SKM-1 (cell line): ENCODE data around the gene ACAD10.
"Not testable (repeated sequence)": the region's sequence is repeated elsewhere in the genome, so short reads cannot be mapped to it uniquely, and the experiment has no call there.

Source experiments
- DNase-seq: peaks from one replicate; lab custom pipeline; 2025; ENCODE audit not compliant: unreplicated experiment; lab: John Stamatoyannopoulos, UW

Gene ACAD10

GRCh38 chr12:111686574-111687105, 787 bp downstream of the ACAD10 start:
- DNase-seq = no peak

- DNase-seq = no peak
Observed at GRCh38 chr12:111687255-111687654, 1.4 kb downstream of the ACAD10 start.

- DNase-seq = no peak
Observed at GRCh38 chr12:111687952-111688351, 2.1 kb downstream of the ACAD10 start.

GRCh38 chr12:111691262-111691661, 5.4 kb downstream of the ACAD10 start:
- no peak for DNase-seq

GRCh38 chr12:111692575-111693210, 6.8 kb downstream of the ACAD10 start:
- DNase-seq = no peak

GRCh38 chr12:111693818-111694217, 8.0 kb downstream of the ACAD10 start:
- no peak for DNase-seq

- DNase-seq = no peak
Observed at GRCh38 chr12:111699962-111700361, 14.1 kb downstream of the ACAD10 start.

- DNase-seq = peak; percentile 11
Observed at GRCh38 chr12:111705672-111706071, 19.8 kb downstream of the ACAD10 start.

GRCh38 chr12:111706145-111706544, 20.3 kb downstream of the ACAD10 start:
- DNase-seq = no peak

GRCh38 chr12:111715279-111715678, 29.4 kb downstream of the ACAD10 start:
- DNase-seq = no peak

- DNase-seq = not testable (repeated sequence)
Observed at GRCh38 chr12:111719316-111719715, 33.5 kb downstream of the ACAD10 start.

- no peak for DNase-seq
Observed at GRCh38 chr12:111720457-111720856, 34.6 kb downstream of the ACAD10 start.

- not testable (repeated sequence) for DNase-seq
Observed at GRCh38 chr12:111723646-111724360, 38.0 kb downstream of the ACAD10 start.

- DNase-seq = no peak
Observed at GRCh38 chr12:111728795-111729194, 42.9 kb downstream of the ACAD10 start.

- DNase-seq = no peak
Observed at GRCh38 chr12:111730420-111730819, 44.6 kb downstream of the ACAD10 start.

- no peak for DNase-seq
Observed at GRCh38 chr12:111732786-111733185, 46.9 kb downstream of the ACAD10 start.

GRCh38 chr12:111733340-111733915, 47.6 kb downstream of the ACAD10 start:
- DNase-seq = no peak

- DNase-seq = not testable (repeated sequence)
Observed at GRCh38 chr12:111739524-111739923, 53.7 kb downstream of the ACAD10 start.

GRCh38 chr12:111741235-111741812, 55.5 kb downstream of the ACAD10 start:
- DNase-seq = no peak

- DNase-seq = no peak
Observed at GRCh38 chr12:111745211-111745610, 59.4 kb downstream of the ACAD10 start.

- DNase-seq = no peak
Observed at GRCh38 chr12:111747333-111747732, 61.5 kb downstream of the ACAD10 start.
